GM18511 (cell line): ENCODE results near the gene SRRM5.
"Not testable (repeated sequence)": the region's sequence is repeated elsewhere in the genome, so short reads cannot be mapped to it uniquely, and the experiment has no call there.

ENCODE experiments used
- ATAC-seq: cut with Tn5 transposase; IDR thresholded peaks from one replicate; pipeline ENCODE4 v1.9.1; 2021; ENCODE audit warnings: mild to moderate bottlenecking, moderate library complexity; ENCODE audit not compliant: unreplicated experiment

The SRRM5 gene

GRCh38 chr19:43611788-43612187 lies at the start of gene SRRM5:
TSS of gene SRRM5 (plus strand) at chr19:43612088. CDS start at chr19:43612122, 34 bp downstream.
- no peak for ATAC-seq

GRCh38 chr19:43562226-43562697 lies 49.6 kb upstream of the SRRM5 start:
- no peak for ATAC-seq

GRCh38 chr19:43562698-43563241 lies 49.1 kb upstream of the SRRM5 start:
- peak; percentile 87 for ATAC-seq

GRCh38 chr19:43563816-43564457 lies 48.0 kb upstream of the SRRM5 start:
- no peak for ATAC-seq

GRCh38 chr19:43564800-43565199 lies 47.1 kb upstream of the SRRM5 start:
- no peak for ATAC-seq

GRCh38 chr19:43569657-43570056 lies 42.2 kb upstream of the SRRM5 start:
- ATAC-seq: no peak

- no peak for ATAC-seq
Measured at GRCh38 chr19:43570174-43570791, 41.6 kb upstream of the SRRM5 start.

GRCh38 chr19:43572171-43572588 lies 39.7 kb upstream of the SRRM5 start:
- no peak for ATAC-seq

GRCh38 chr19:43574424-43575155 lies 37.3 kb upstream of the SRRM5 start:
- ATAC-seq: no peak

GRCh38 chr19:43575156-43575950 lies 36.5 kb upstream of the SRRM5 start, which contains the start of the genes PINLYP and XRCC1:
TSS of gene PINLYP (plus strand) at chr19:43575801. CDS start at chr19:43577192, 1,391 bp downstream.
TSS of gene XRCC1 (minus strand) at chr19:43575527. CDS start at chr19:43575458, 69 bp downstream.
- ATAC-seq: peak; percentile 98

GRCh38 chr19:43575955-43576878 lies 35.7 kb upstream of the SRRM5 start:
- ATAC-seq: peak; percentile 7

GRCh38 chr19:43578787-43579186 lies 33.1 kb upstream of the SRRM5 start:
- ATAC-seq: no peak

GRCh38 chr19:43581467-43581866 lies 30.4 kb upstream of the SRRM5 start:
- ATAC-seq: no peak

- ATAC-seq: no peak
Measured at GRCh38 chr19:43582495-43582894, 29.4 kb upstream of the SRRM5 start.

- ATAC-seq: no peak
Measured at GRCh38 chr19:43584484-43584883, 27.4 kb upstream of the SRRM5 start.

- ATAC-seq: no peak
Measured at GRCh38 chr19:43586346-43586745, 25.5 kb upstream of the SRRM5 start.

- not testable (repeated sequence) for ATAC-seq
Measured at GRCh38 chr19:43587029-43587428, 24.9 kb upstream of the SRRM5 start.

- no peak for ATAC-seq
Measured at GRCh38 chr19:43589277-43589676, 22.6 kb upstream of the SRRM5 start.

- ATAC-seq: no peak
Measured at GRCh38 chr19:43589678-43590077, 22.2 kb upstream of the SRRM5 start.
